SK-N-SH (cell line): ENCODE data around the gene KCNAB1. TPM values are rescaled to one million over a fixed set of nuclear protein-coding genes. Genes with fewer than 3 reads are reported as not detected.

Source experiments
- CHD2 ChIP-seq: fragments of 150-350 bp; IDR thresholded peaks from 2 replicates; pipeline ENCODE4 v1.6.1; 2018; ENCODE audit warnings: low read length; ENCODE audit not compliant: partially characterized antibody
- FOXJ3 ChIP-seq: sonication (generic); formaldehyde crosslinking; IDR thresholded peaks from 2 replicates; pipeline ENCODE4 v1.5.1; 2020; ENCODE audit warnings: mild to moderate bottlenecking, missing genetic modification reagents
- FOXM1 ChIP-seq: IDR thresholded peaks from 2 replicates; pipeline ENCODE4 v1.4.0; 2012; ENCODE audit warnings: low read depth, mild to moderate bottlenecking
- GATA2 ChIP-seq: sonication (generic); formaldehyde crosslinking; IDR thresholded peaks from 2 replicates; pipeline ENCODE4 v1.5.0; 2020; ENCODE audit warnings: mild to moderate bottlenecking, missing genetic modification reagents
- MEF2A ChIP-seq: IDR thresholded peaks from 2 replicates; pipeline ENCODE4 v1.4.0; 2012; ENCODE audit warnings: low read depth, borderline replicate concordance
- MXI1 ChIP-seq: IDR thresholded peaks from 2 replicates; pipeline ENCODE4 v1.6.1; 2012; ENCODE audit warnings: mild to moderate bottlenecking, low read depth, low read length, improper control_type of control experiment
- SIN3A ChIP-seq: IDR thresholded peaks from 2 replicates; pipeline ENCODE4 v1.6.1; 2012; ENCODE audit warnings: low read depth, mild to moderate bottlenecking, low read length, moderate library complexity, borderline replicate concordance
- SMC3 ChIP-seq: IDR thresholded peaks from 2 replicates; pipeline ENCODE4 v1.6.1; 2012; ENCODE audit warnings: low read depth, low read length, improper control_type of control experiment
- TAF1 ChIP-seq: IDR thresholded peaks from 2 replicates; pipeline ENCODE4 v1.6.1; 2012; ENCODE audit warnings: low read depth, mild to moderate bottlenecking, low read length, moderate library complexity, borderline replicate concordance
- polyA plus RNA-seq, 3 experiments: library from polyadenylated mRNA; depleted of rRNA; stranded (reverse); fragments of >200 nt; gene quantifications; 2 replicates each; pipeline ENCODE4 v1.2.3, GENCODE V29; 2012
- TF ChIP-seq, protein P1 (sequence below): IDR thresholded peaks from 2 replicates; pipeline ENCODE4 v1.4.0; 2012; ENCODE audit warnings: low read depth, borderline replicate concordance
- TF ChIP-seq, protein P2 (sequence below): IDR thresholded peaks from 2 replicates; pipeline ENCODE4 v1.4.0; 2012; ENCODE audit warnings: low read depth, borderline replicate concordance
- TF ChIP-seq, protein P3 (sequence below): fragments of 150-350 bp; IDR thresholded peaks from 2 replicates; pipeline ENCODE4 v1.6.1; 2016; ENCODE audit warnings: mild to moderate bottlenecking, low read depth, low read length
- TF ChIP-seq, protein P4 (sequence below): IDR thresholded peaks from 2 replicates; pipeline ENCODE4 v1.6.1; 2012; ENCODE audit warnings: mild to moderate bottlenecking, low read depth, low read length, moderate library complexity

The KCNAB1 gene
- polyA plus RNA-seq, 1 of the 3 experiments (the other 2 are of a cell fraction): 82.1 TPM

DNA sequence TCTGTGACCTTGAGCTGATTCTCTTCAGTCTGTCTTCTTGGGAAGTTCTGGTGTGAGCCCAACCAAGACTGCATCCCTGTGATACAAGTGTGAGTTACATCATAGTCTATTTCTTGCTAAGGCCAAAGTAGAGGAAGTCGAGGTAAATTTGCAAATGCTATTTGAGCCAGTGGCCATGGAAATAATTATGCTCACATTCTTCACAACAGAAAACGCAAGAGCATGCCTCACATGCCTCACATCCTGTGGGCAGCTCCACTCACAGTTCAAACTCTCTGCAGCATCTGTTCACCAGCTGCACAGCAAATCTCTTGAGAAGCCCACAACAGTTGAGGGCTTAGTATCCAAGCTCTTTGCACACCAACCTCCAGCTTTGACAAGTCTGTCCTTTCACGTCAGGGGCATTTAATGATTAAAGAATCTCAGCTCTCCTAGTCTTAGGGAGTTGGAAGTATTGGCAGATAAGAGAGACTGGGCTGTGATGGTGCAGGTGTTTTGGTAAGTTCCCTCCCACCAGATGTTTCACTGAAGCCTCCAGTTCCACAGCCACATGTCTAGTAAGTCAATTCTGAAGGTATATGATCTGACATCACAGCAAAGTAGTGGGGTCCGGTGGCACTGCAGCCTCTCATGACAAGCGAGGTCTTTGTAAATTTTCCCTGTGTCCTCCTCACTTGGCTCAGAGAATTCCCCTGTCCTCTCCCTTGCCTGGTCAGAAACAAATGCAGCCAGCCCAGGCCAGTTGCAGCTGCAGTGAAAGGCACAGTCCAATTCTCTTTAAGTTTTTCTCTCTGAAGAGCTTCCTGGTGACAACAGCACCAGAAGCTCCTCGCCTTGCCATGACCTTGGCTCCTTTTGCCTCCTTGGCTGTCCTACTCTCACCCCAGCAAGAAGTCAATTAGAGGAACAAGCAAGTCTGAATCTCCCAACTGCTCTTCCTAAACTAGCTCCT is 268.4 kb downstream of the KCNAB1 start (continued):
- TF ChIP-seq, protein P1, sequence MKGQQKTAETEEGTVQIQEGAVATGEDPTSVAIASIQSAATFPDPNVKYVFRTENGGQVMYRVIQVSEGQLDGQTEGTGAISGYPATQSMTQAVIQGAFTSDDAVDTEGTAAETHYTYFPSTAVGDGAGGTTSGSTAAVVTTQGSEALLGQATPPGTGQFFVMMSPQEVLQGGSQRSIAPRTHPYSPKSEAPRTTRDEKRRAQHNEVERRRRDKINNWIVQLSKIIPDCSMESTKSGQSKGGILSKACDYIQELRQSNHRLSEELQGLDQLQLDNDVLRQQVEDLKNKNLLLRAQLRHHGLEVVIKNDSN: 0 out of 2 replicates have a peak, but pooled peaks have one; percentile 21
- TF ChIP-seq FOXM1 (peak; percentile 56; the same call in 1 of the 2 replicates), CHD2 (peak; percentile 20), SMC3 (no peak), TAF1 (no peak), FOXJ3 (CRISPR knock-in tag) (no peak), MEF2A (no peak), MXI1 (no peak), GATA2 (CRISPR knock-in tag) (no peak), SIN3A (no peak)
- TF ChIP-seq, protein P2, sequence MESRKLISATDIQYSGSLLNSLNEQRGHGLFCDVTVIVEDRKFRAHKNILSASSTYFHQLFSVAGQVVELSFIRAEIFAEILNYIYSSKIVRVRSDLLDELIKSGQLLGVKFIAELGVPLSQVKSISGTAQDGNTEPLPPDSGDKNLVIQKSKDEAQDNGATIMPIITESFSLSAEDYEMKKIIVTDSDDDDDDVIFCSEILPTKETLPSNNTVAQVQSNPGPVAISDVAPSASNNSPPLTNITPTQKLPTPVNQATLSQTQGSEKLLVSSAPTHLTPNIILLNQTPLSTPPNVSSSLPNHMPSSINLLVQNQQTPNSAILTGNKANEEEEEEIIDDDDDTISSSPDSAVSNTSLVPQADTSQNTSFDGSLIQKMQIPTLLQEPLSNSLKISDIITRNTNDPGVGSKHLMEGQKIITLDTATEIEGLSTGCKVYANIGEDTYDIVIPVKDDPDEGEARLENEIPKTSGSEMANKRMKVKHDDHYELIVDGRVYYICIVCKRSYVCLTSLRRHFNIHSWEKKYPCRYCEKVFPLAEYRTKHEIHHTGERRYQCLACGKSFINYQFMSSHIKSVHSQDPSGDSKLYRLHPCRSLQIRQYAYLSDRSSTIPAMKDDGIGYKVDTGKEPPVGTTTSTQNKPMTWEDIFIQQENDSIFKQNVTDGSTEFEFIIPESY: no peak
- TF ChIP-seq, protein P3, sequence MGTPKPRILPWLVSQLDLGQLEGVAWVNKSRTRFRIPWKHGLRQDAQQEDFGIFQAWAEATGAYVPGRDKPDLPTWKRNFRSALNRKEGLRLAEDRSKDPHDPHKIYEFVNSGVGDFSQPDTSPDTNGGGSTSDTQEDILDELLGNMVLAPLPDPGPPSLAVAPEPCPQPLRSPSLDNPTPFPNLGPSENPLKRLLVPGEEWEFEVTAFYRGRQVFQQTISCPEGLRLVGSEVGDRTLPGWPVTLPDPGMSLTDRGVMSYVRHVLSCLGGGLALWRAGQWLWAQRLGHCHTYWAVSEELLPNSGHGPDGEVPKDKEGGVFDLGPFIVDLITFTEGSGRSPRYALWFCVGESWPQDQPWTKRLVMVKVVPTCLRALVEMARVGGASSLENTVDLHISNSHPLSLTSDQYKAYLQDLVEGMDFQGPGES: no peak
- TF ChIP-seq, protein P4, sequence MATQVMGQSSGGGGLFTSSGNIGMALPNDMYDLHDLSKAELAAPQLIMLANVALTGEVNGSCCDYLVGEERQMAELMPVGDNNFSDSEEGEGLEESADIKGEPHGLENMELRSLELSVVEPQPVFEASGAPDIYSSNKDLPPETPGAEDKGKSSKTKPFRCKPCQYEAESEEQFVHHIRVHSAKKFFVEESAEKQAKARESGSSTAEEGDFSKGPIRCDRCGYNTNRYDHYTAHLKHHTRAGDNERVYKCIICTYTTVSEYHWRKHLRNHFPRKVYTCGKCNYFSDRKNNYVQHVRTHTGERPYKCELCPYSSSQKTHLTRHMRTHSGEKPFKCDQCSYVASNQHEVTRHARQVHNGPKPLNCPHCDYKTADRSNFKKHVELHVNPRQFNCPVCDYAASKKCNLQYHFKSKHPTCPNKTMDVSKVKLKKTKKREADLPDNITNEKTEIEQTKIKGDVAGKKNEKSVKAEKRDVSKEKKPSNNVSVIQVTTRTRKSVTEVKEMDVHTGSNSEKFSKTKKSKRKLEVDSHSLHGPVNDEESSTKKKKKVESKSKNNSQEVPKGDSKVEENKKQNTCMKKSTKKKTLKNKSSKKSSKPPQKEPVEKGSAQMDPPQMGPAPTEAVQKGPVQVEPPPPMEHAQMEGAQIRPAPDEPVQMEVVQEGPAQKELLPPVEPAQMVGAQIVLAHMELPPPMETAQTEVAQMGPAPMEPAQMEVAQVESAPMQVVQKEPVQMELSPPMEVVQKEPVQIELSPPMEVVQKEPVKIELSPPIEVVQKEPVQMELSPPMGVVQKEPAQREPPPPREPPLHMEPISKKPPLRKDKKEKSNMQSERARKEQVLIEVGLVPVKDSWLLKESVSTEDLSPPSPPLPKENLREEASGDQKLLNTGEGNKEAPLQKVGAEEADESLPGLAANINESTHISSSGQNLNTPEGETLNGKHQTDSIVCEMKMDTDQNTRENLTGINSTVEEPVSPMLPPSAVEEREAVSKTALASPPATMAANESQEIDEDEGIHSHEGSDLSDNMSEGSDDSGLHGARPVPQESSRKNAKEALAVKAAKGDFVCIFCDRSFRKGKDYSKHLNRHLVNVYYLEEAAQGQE: no peak
- TF ChIP-seq, all 33 proteins: peak for 11
